NCI-H1694 treated with DMSO at 0.1 percent for 48 hours (cell line): ENCODE measurements around the gene JAK3.
"Not testable (repeated sequence)": the region's sequence is repeated elsewhere in the genome, so short reads cannot be mapped to it uniquely, and the experiment has no call there.

Experiments used
- DNase-seq: peaks from one replicate; lab custom pipeline; 2025; lab: John Stamatoyannopoulos, UW

Gene JAK3

DNA sequence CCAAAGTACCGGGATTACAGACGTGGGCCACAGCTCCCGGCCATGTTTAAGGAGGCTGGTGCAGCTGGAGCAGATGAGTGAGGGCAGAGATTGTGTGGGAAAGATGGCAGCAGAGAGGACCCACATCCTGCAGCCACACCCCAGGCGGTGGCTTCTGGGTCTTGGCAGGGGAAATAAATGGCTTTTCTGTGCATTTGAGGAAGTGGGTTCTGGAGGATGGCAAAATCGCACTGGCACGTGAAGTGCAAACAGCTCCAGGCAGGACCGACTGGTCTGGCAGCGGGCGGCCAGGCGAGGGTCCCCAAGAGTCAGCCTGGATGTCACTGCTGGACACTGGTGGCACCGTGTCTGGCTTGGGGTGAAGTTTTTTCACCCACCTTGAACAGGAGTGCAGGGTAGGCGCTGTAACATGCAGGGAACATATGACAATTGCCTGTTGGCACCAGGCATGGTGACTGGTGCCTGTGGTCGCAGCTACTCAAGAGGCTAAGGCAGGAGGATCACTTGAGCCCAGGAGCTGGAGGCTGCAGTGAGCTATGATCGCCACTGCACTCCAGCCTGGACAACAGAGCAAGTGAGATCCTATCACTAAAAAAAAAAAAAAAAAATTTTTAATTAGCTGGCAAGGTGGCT is 44.4 kb downstream of the JAK3 start:
- DNase-seq, result no peak

- DNase-seq, result no peak
Observed at GRCh38 chr19:17802137-17802858, 45.5 kb downstream of the JAK3 start.

GRCh38 chr19:17798599-17798998 is 49.2 kb downstream of the JAK3 start:
- DNase-seq, result not testable (repeated sequence)

DNA sequence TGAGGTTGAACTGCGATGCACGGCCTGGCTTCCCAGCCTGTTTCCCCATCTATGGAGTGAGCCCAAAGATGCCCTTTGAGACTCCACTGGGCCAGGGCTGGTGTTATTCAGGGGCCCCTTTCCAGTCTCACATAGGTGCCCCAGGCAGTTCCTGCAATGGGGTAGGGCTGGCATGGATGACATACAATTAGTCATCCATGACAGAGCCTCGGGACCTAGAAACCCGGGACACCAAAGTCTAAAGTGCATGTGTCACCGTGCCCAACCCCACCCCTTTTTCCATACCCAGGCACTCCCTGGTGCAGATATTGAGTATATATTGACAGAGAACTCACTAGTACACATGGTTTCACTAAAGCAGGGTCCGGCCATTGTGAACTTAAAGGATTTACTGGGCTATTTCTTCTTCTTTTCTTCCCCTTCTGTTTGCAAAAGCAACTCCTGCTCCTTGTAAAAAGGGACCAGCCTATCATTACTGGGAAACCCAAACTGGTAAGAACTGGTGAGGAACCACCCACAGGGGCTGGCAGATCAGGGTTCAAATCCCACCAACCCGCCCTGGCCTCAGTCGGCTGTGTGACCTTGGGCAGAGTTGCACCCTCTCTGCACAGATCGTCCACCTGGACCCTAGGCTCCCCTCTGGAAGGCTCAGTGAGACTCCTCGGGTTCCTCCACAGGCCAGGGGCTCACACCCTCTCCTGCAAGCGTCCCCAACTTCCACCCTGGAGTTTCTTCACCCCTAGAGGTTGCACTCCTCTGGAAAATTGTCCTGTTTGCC is 50.2 kb downstream of the JAK3 start:
- DNase-seq, result no peak

GRCh38 chr19:17796838-17797423 is 50.9 kb downstream of the JAK3 start:
- no peak for DNase-seq

DNA sequence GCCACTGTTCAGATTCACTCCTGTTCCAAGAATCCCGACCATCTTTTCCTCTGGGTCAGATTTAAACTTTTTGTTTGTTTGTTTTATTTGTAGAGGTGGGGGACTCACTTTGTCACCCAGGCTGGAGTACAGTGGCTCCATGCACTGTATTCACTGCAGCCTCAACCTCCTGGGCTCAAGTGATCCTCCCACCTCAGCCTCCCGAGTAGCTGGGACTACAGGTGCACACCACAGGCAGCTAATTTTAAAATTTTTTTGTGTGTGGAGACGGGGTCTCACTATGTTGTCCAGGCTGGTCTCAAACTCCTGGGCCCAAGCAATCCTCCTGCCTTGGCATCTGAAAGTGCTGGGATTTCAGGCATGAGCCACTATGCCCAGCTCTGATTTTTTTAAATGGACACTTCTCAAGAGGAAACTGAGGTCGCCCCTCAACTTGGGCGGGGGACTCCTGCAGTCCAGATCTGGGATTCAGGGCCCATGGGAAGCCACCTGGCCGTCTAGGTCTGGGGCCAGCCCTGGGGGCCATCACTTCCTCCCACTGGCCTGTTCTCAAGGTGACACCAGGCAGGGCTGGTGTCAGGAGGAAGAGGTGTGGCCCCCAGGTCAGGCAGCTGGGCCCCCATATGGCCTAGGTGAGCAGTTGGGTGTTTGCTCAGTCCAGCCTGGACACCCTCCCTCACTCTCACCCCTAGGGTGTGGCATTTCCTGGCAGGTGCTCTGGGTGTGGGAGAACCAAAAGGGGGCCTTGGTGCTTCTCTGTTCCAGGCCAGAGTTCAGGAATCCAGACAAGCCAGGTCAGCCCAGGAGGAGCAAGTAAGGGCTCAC is 51.6 kb downstream of the JAK3 start:
- DNase-seq, result no peak

DNA sequence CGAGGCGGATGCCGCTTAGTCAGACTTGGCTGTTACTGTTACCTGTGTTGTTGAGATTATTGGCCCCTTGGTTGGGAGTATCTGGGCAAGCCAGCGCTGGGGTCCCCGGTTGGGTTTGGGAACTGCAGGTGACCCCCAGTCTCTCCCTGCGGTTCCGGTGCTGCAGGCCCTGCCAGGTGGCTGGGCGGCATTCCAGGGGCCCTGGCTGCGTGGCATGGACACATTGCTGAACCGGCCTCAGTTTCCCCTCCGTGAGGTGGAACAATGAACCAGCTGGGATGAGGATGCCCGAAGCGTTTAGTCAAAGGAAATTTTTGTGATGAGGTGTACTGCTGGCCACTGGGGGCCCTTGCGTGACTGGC is 52.3 kb downstream of the JAK3 start:
- no peak for DNase-seq

- no peak for DNase-seq
Observed at GRCh38 chr19:17794731-17795494, 52.9 kb downstream of the JAK3 start, which contains the start of gene B3GNT3. B3GNT3 (plus strand) TSS chr19:17795138; CDS start chr19:17807808, 12,670 bp downstream.

DNA sequence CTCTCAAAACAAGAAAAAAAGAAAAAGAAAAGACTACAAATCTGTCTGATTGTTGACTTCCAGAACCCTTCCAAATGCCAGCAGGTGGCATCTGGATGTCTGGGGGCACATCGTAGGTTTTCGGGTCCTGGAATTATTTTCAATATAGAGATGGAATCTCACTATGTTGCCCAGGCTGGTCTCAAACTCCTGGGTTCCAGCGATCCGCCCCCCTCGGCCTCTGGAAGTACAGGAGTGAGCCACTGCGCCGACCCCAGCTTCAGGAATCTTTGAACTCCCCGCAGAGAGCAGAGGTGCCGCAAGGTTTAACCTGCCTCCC is 53.4 kb downstream of the JAK3 start:
- no peak for DNase-seq

DNA sequence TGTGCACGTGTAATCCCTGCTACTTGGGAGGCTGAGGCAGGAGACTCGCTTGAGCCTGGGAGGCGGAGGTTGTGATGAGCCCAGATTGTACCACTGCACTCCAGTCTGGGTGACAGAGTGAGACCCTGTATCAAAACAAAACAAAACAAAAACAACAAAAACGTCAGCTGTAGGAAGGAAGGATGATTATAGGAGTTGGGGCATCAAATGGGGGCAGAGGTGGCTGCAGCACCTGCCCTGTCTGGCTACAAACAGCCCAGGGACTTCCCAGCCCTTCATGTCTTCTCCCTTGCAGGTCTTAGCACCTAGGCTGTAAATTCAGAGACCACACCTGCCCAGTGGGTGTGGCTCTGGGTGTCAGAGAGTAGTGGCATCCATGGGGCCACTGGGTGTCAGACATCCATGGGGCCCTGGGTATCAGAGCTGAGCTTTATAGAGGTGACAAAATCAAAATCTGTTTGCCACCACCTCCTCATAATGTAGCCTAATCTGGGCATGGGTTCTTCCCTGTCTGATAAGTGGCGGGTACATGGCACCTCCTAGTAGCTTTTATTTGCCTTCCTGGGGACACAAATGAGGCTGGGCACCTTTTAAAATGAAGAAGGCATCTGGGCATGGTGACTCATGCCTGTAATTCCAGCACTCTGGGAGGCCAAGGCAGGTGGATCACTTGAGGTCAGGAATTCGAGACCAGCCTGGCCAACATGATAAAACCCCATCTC is 57.6 kb downstream of the JAK3 start:
- no peak for DNase-seq

GRCh38 chr19:17788632-17789031 is 59.1 kb downstream of the JAK3 start:
- no peak for DNase-seq

- DNase-seq, result no peak
Observed at GRCh38 chr19:17787274-17787913, 60.4 kb downstream of the JAK3 start.

- peak; percentile 41 for DNase-seq
Observed at GRCh38 chr19:17784201-17785008, 63.4 kb downstream of the JAK3 start.

- not testable (repeated sequence) for DNase-seq
Observed at GRCh38 chr19:17783721-17784120, 64.1 kb downstream of the JAK3 start.

- DNase-seq, result no peak
Observed at GRCh38 chr19:17780781-17781180, 67.0 kb downstream of the JAK3 start.

DNA sequence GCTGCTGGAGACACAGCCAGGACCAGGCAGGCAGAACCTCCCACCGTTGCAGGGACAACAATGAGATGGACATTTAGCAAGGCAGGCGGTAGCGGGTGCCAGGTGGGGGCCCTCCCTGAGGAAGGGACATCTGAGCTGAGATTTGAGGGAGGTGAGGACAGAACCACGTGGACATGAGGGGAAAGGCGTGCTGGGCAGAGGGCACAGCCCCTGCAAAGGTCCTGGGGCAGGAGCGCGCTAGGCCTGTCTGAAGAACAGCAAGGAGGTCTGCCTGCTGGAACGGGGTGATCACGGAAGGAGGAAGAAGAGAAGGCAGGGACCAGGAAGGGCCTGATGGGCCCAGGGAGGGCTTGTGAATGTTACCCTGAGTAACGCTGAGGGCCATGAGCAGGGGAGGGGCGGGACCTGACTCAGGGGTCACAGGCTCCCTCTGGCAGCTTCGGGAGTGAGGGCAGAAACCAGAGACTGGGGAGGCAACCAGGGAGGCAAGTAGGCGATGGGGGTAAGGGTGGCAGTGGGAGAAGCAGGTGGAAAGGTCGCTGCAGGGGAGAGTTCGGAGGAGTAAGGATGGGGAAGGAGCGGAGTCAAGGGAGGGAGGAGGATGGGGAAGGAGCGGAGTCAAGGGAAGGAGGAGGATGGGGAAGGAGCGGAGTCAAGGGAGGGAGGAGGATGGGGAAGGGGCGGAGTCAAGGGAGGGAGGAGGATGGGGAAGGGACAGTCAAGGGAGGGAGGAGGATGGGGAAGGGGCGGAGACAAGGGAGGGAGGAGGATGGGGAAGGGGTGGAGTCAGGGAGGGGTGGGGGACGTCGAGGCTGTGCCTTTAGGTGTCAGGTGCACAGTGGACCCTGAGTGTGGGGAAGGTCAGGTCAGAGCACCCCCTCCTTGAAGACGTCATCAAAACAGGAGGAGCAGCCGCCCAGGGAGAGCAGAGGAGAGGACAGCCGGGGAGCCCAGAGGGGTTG is 68.5 kb downstream of the JAK3 start:
- no peak for DNase-seq

DNA sequence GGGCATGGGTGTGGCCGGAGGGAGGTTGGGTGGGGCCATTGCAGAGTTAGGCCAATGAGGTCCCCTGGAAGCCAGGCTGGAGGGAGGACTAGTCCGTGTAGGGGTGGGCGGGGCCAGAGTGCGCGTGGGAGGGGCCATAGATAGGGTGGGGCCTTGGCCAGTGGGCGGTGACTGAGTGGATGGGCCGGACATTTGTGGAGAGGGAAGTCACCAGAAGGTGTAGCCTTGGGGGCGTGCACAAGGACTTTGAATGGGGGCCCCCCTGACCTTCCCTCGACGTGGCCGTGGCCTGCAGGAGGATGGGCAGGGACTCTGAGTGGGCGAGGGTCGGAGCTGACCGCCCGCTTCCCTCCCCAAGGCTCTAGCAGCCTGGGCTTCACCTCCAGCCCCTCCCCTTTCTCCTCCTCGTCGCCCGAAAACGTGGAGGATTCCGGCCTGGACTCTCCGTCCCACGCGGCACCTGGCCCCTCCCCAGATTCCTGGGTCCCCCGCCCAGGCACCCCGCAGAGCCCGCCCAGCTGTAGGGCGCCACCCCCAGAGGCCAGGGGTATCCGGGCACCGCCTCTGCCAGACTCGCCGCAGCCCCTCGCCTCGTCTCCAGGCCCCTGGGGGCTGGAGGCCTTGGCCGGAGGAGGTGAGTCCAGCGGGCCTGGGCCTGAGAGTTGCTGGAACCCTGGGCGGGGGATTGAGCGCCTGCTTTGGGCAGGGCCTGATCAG is 69.4 kb downstream of the JAK3 start:
- DNase-seq, result no peak
